H7 (cell line): ENCODE measurements around the gene PGA3. TPM values are rescaled to one million over a fixed set of nuclear protein-coding genes. Genes with fewer than 3 reads are reported as not detected.

Experiments
- total RNA-seq: library from RNA; depleted of rRNA; stranded (reverse); fragments of >200 nt; shearing (Covaris generic); gene quantifications from 2 replicates; pipeline ENCODE4 v1.2.3, GENCODE V29; 2014; rRNA removed

The PGA3 gene
- total RNA-seq, 1 experiment from 2014 or later = not detected

Other genes with a start within 250 kb of the PGA3 start
- not detected in 2 replicates for gene CD6, start 231.8 kb upstream of the PGA3 start, total RNA-seq
- not detected in 2 replicates for gene CD5, start 101.0 kb upstream of the PGA3 start, total RNA-seq
- gene VPS37C, start 42.1 kb upstream of the PGA3 start, total RNA-seq = 22.1 and 25.5 TPM in 2 replicates
- gene PGA4, start 18.8 kb downstream of the PGA3 start, total RNA-seq = 0.22 and 1.3 TPM in 2 replicates
- 0.69 and 1.5 TPM in 2 replicates for gene PGA5, start 37.7 kb downstream of the PGA3 start, total RNA-seq
- gene VWCE, start 91.8 kb downstream of the PGA3 start, total RNA-seq = 0.85 and 1.1 TPM in 2 replicates
- 256 and 260 TPM in 2 replicates for gene DDB1, start 129.6 kb downstream of the PGA3 start, total RNA-seq
- 84.5 and 102 TPM in 2 replicates for gene TKFC, start 129.7 kb downstream of the PGA3 start, total RNA-seq
- 12.3 and 16.2 TPM in 2 replicates for gene CYB561A3, start 158.4 kb downstream of the PGA3 start, total RNA-seq
- 23.9 and 33.9 TPM in 2 replicates for gene TMEM138, start 158.9 kb downstream of the PGA3 start, total RNA-seq
- gene TMEM216, start 189.1 kb downstream of the PGA3 start, total RNA-seq = 22.7 and 28.2 TPM in 2 replicates
- gene CPSF7, start 226.5 kb downstream of the PGA3 start, total RNA-seq = 40.2 and 42.6 TPM in 2 replicates
- 31.3 and 48.6 TPM in 2 replicates for gene SDHAF2, start 226.6 kb downstream of the PGA3 start, total RNA-seq